Measurements from ENCODE around the gene FBXO17.

Gene FBXO17

GRCh38 chr19:38891771-38892170, 83.8 kb downstream of the FBXO17 start:
- DNase-seq (ENCODE audit: low read depth in 2 of 2): no peak
